SK-MEL-5 (cell line): ENCODE data around the gene TEKT2. TPM values are rescaled to one million over a fixed set of nuclear protein-coding genes. Genes with fewer than 3 reads are reported as not detected.

Experiments used
- DNase-seq: peaks from one replicate; pipeline ENCODE4 v3.0.0-alpha.2; 2016; ENCODE audit warnings: low read depth, low spot score
- in situ Hi-C: cut with HindIII; loops from 2 replicates; pipeline ENCODE4 v1.10.0; 2016; ENCODE audit warnings: low sequenced_read_pairs, high pct_unique_total_duplicates, low pct_unique_long_range_greater_than_20kb
- total RNA-seq: library from RNA; depleted of rRNA; stranded (reverse); fragments of >200 nt; shearing (Covaris generic); gene quantifications from 2 replicates; pipeline ENCODE4 v1.2.3, GENCODE V29; 2014; rRNA removed

Gene TEKT2
- total RNA-seq, 1 experiment from 2014 or later = not detected

DNA sequence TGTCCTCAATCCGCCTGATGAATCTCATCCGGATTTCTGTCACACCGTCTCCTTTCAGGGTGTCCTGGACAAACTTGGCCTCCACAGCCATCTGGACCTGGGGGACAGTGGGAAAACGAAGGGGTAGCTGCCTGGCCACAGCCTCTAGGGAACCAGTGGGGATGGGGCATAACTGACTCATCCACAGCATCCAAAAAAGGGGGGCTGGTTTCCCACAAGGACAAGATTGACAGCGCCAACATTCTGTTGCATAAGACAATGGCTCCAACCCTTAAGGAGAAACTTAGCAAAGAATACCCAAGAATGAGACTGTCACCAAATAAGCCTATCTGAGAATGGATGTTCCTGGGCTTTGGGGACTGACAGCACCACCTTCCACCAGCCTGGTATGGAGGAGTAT is 53.3 kb downstream of the TEKT2 start:
- in situ Hi-C loops = no loop called here
- no peak for DNase-seq

DNA sequence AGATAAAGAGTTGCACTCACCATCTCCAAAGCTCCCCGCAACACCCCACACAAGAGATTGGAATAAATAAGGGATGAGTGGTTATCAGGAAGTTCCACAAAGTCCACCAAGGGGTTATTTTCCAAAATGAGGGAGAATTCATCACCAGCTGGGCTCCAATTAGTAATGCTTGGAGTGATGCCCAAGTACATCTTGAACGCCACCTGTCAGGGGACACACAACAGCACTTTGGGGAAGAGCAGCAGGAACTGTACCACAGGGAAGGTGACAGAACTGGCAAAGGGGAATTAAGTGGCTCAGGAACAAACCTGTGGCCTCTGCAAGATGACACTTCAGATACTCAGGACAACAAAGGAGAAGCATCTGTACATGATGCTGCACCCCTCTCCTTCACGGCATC is 53.9 kb downstream of the TEKT2 start:
- no peak for DNase-seq
- in situ Hi-C loops = no loop called here

Other genes with a start within 250 kb of the TEKT2 start
- 10.1 and 13.4 TPM in 2 replicates for gene AGO1, start 200.9 kb upstream of the TEKT2 start, total RNA-seq
- gene AGO3, start 153.0 kb upstream of the TEKT2 start, total RNA-seq = 11.7 and 13.1 TPM in 2 replicates
- gene ADPRS, start 4.8 kb downstream of the TEKT2 start, total RNA-seq = 26.8 and 28.9 TPM in 2 replicates
- gene COL8A2, start 41.1 kb downstream of the TEKT2 start, total RNA-seq = 0.11 TPM in 1 of 2 replicates, not detected in the other
- 84.9 and 89.6 TPM in 2 replicates for gene TRAPPC3, start 65.4 kb downstream of the TEKT2 start, total RNA-seq
- gene MAP7D1, start 72.1 kb downstream of the TEKT2 start, total RNA-seq = 43.2 and 45.8 TPM in 2 replicates
- gene THRAP3, start 140.3 kb downstream of the TEKT2 start, total RNA-seq = 63.2 and 65.1 TPM in 2 replicates
- gene SH3D21, start 222.3 kb downstream of the TEKT2 start, total RNA-seq = 0.11 and 0.98 TPM in 2 replicates
- 2.8 and 5.2 TPM in 2 replicates for gene EVA1B, start 239.6 kb downstream of the TEKT2 start, total RNA-seq